Stimulated activated CD4-positive, alpha-beta T cell treated with anti-CD3 and anti-CD28 coated beads, Interleukin-2, amount 100 ng/mL, for 4 hours (primary cell): ENCODE measurements around the gene ADAMTS19.

Experiments used
- DNase-seq: peaks from one replicate; pipeline ENCODE4 v3.0.0-alpha.2; 2020; ENCODE audit warnings: low read depth

Gene ADAMTS19

DNA sequence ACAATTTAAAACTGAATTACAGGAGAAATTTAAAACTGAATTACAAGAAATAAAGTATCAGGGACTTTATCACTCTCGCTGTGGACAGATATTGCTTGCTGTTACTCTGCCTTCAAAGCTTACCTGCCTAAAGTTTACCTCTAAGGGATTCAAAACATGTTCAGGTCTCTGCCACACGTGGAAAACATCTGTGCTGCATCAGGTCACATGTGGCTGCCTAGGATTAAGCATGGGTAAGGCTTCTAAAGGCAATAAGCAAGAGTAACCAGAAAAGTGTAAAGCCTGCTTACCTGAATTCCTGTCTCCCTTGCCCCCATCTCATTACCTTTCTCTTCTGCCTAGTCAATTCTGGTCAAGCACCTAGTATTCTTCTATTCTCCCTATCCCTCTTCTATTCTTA, 306.7 kb downstream of the ADAMTS19 start:
- no peak for DNase-seq

- DNase-seq: peak; percentile 39
Observed at GRCh38 chr5:129767927-129768380, 307.9 kb downstream of the ADAMTS19 start.

GRCh38 chr5:129768735-129769134, 308.6 kb downstream of the ADAMTS19 start:
- no peak for DNase-seq

DNA sequence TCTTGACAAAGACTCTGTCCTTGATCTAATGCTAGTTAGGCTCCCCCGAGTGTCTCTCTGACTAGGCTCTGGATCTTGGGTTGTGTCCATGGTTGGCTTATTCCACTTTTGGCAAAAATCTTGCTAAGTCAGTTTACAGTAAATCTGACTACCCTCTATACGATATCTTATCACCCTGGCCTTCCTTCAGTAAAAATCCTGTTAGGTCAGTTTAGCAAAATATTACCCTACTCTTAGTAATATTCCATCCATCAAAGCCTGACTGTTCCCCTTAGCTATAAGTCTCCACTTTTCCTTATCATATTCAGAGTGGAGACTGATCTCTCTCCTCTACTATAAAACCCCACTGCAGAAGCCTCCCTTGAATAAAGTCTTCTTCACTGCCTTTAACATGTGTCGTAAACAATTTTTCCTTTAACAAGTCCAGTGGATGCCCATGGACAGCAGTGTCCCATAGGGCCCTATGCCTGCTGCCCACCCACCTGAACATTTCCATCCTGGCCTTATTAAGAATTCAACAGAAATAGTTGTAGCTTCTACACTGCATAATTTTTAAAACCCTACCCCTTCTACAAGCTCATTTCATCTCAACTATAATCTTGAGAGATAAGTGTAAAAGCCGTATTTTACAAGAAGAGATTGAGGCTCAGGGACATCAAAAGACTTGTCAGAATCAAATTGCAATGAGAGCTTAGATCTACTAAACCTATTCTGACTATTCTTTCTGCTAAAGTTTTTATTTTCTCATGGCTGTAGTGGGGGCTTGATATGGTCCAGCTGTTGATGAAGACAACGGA, 310.1 kb downstream of the ADAMTS19 start:
- no peak for DNase-seq

DNA sequence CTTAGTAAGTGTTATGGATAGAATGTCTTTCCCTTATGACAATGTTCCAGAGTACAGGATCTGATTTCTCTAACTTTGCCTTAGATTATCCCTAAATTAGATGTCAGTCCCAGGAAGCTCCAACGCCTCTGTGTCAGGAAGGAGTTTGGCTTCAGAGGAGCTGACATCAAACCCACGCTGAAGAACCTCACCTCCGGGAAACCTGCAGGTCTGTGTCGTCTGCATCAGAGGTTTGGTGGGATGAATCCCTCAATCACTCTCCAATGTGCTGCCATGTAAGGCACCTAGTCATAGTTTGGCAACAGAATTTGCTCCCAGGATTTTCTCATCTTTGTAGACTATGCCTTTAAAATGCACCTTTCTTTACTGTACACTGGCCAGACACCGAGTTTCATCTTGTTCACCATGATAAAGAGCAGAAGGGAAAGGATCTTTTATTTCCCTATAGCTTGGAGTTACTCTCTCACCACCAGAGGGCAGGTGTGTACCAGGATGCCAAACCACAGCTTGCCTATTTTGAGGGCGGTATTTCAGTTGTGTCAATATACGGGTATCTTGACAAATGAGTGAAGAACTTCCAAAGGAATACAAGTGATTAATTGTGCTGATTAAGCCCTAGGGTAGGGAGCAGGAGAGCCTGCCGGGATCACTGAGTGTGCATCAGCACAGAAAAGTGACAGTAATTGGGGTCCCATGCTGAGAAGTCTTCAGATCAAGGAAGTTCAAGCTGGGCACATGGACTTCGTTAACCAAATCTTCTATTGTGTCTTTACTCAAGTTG, 311.1 kb downstream of the ADAMTS19 start:
- DNase-seq: peak; percentile 19

DNA sequence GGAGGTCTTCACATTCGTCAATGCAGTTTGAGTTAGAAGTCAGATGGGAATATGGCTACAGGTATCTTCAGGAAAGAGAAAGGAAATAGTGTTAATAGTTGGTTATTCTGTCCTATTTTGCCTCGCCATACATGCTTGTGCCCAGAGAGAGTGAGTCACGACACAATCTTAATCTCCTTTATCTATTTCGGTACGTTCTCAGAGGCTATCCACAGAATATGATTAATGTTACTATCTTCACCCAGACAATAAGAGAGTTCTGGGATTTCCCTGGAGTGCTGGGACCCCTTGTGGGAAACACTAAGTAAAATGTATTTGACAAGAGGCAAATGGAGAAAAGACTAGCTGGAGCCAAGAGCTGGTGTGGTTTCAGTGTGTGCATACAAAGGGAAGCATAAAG, 313.3 kb downstream of the ADAMTS19 start:
- no peak for DNase-seq

GRCh38 chr5:129781594-129781993, 321.5 kb downstream of the ADAMTS19 start:
- DNase-seq: no peak
